HEK293 (cell line): ENCODE results near the gene GPT2.

Experiments used
- CTCF ChIA-PET: fragments of 350-600 bp; formaldehyde crosslinking; extraction: SDS; loops from one replicate; lab custom pipeline; 2021; ENCODE audit warnings: antibody characterized with exemption; lab: Yijun Ruan, JAX
- POLR2A ChIA-PET: fragments of 300-600 bp; formaldehyde crosslinking; extraction: SDS; loops from one replicate; lab custom pipeline; 2020; ENCODE audit warnings: antibody characterized with exemption, inconsistent platforms; lab: Yijun Ruan, JAX
- H3K27ac ChIP-seq: fragments of 200-500 bp; sonication (Bioruptor generic); 2 replicates; pipeline ENCODE4 v1.5.1; 2014; ENCODE audit warnings: low read depth, low read length, control low read depth, inconsistent platforms; ENCODE audit errors: extremely low read depth
- H3K36me3 ChIP-seq, 2 experiments: fragments of 200-500 bp in 1 of 2; sonication (Bioruptor generic) in 1 of 2; 1 replicate in 1 of 2; 2 replicates in 1 of 2; pipeline ENCODE4 v1.5.1; 2014 to 2017; ENCODE audit warnings: inconsistent platforms in 2 of 2, low read length in 2 of 2; ENCODE audit not compliant: control insufficient read depth in 2 of 2, insufficient read depth in 1 of 2
- H3K4me1 ChIP-seq: fragments of 200-500 bp; sonication (Bioruptor generic); 2 replicates; pipeline ENCODE4 v1.5.1; 2014; ENCODE audit warnings: mild to moderate bottlenecking, low read length, inconsistent platforms; ENCODE audit not compliant: control insufficient read depth, insufficient read depth
- H3K4me3 ChIP-seq: 2 replicates; pipeline ENCODE4 v1.5.1; 2011; ENCODE audit warnings: low read depth, mild to moderate bottlenecking, control low read depth, low read length, moderate library complexity
- H3K9me3 ChIP-seq: fragments of 200-500 bp; sonication (Bioruptor generic); 2 replicates; pipeline ENCODE4 v1.5.1; 2014; ENCODE audit warnings: low read depth, low read length, inconsistent platforms; ENCODE audit not compliant: control insufficient read depth, insufficient read depth
- CTCF ChIP-seq: fragments of 450-650 bp; formaldehyde crosslinking; IDR thresholded peaks from 2 replicates; pipeline ENCODE4 v1.5.1; 2016; ENCODE audit warnings: missing biosample characterization, missing genetic modification characterization
- FEZF1 ChIP-seq: fragments of 450-650 bp; formaldehyde crosslinking; IDR thresholded peaks from 2 replicates; pipeline ENCODE4 v1.5.1; 2016; ENCODE audit warnings: missing biosample characterization, missing genetic modification characterization
- GFI1B ChIP-seq: fragments of 450-650 bp; formaldehyde crosslinking; IDR thresholded peaks from 2 replicates; pipeline ENCODE4 v1.5.1; 2016; ENCODE audit warnings: missing biosample characterization, missing genetic modification characterization
- HOXA7 ChIP-seq: sonication (generic); formaldehyde crosslinking; IDR thresholded peaks from 2 replicates; pipeline ENCODE4 v1.8.1; 2022; ENCODE audit warnings: missing genetic modification reagents, borderline replicate concordance
- IKZF3 ChIP-seq: fragments of 450-650 bp; IDR thresholded peaks from 2 replicates; pipeline ENCODE4 v1.5.0; 2018; ENCODE audit warnings: missing biosample characterization, mild to moderate bottlenecking, missing genetic modification characterization, moderate library complexity
- PRDM1 ChIP-seq: fragments of 450-650 bp; formaldehyde crosslinking; IDR thresholded peaks from 2 replicates; pipeline ENCODE4; 2016; ENCODE audit warnings: missing biosample characterization, missing genetic modification characterization
- PRDM6 ChIP-seq: fragments of 450-650 bp; formaldehyde crosslinking; IDR thresholded peaks from 2 replicates; pipeline ENCODE4 v1.5.1; 2017; ENCODE audit warnings: missing biosample characterization, missing genetic modification characterization
- SALL2 ChIP-seq: fragments of 450-650 bp; formaldehyde crosslinking; IDR thresholded peaks from 2 replicates; pipeline ENCODE4 v1.5.0; 2017; ENCODE audit warnings: missing biosample characterization, mild to moderate bottlenecking, missing genetic modification characterization, borderline replicate concordance
- ZNF10 ChIP-seq: fragments of 450-650 bp; formaldehyde crosslinking; IDR thresholded peaks from 2 replicates; pipeline ENCODE4 v1.5.1; 2017; ENCODE audit warnings: missing biosample characterization, missing genetic modification characterization
- ZNF114 ChIP-seq: fragments of 450-650 bp; formaldehyde crosslinking; IDR thresholded peaks from 2 replicates; pipeline ENCODE4 v1.5.0; 2017; ENCODE audit warnings: missing biosample characterization, missing genetic modification characterization
- ZNF140 ChIP-seq: fragments of 450-650 bp; formaldehyde crosslinking; IDR thresholded peaks from 2 replicates; pipeline ENCODE4 v1.5.1; 2016; ENCODE audit warnings: missing biosample characterization, missing genetic modification characterization
- ZNF16 ChIP-seq: fragments of 450-650 bp; formaldehyde crosslinking; IDR thresholded peaks from 2 replicates; pipeline ENCODE4 v1.5.1; 2016; ENCODE audit warnings: low read depth, missing biosample characterization, missing genetic modification characterization
- ZNF394 ChIP-seq: fragments of 450-650 bp; formaldehyde crosslinking; IDR thresholded peaks from 2 replicates; pipeline ENCODE4 v1.5.1; 2016; ENCODE audit warnings: missing biosample characterization, missing genetic modification characterization, mild to moderate bottlenecking, moderate library complexity, borderline replicate concordance
- ZNF416 ChIP-seq: fragments of 450-650 bp; formaldehyde crosslinking; IDR thresholded peaks from 2 replicates; pipeline ENCODE4 v1.5.1; 2016; ENCODE audit warnings: missing biosample characterization, missing genetic modification characterization
- ZNF530 ChIP-seq: fragments of 450-650 bp; formaldehyde crosslinking; IDR thresholded peaks from 2 replicates; pipeline ENCODE4 v1.5.1; 2016; ENCODE audit warnings: low read depth, missing biosample characterization, missing genetic modification characterization
- ZNF600 ChIP-seq: fragments of 450-650 bp; formaldehyde crosslinking; IDR thresholded peaks from 2 replicates; pipeline ENCODE4 v1.5.1; 2016; ENCODE audit warnings: missing biosample characterization, missing genetic modification characterization
- ZNF629 ChIP-seq: fragments of 450-650 bp; formaldehyde crosslinking; IDR thresholded peaks from 2 replicates; pipeline ENCODE4 v1.5.1; 2017; ENCODE audit warnings: missing biosample characterization, missing genetic modification characterization
- ZNF660 ChIP-seq: fragments of 450-650 bp; IDR thresholded peaks from 2 replicates; pipeline ENCODE4 v1.5.1; 2018; ENCODE audit warnings: missing biosample characterization, mild to moderate bottlenecking, missing genetic modification characterization
- TF ChIP-seq, protein P1 (sequence below): fragments of 450-650 bp; formaldehyde crosslinking; IDR thresholded peaks from 2 replicates; pipeline ENCODE4; 2016; ENCODE audit warnings: missing biosample characterization, missing genetic modification characterization

The GPT2 gene

GRCh38 chr16:46857368-46857945 lies 26.7 kb upstream of the GPT2 start:
- Histone ChIP-seq H3K4me3 (no peak overlapping the region), H3K36me3 (no peaks in the 10 kb centered on the region), H3K27ac (no peak overlapping the region), H3K4me1 (no peaks in the 10 kb centered on the region), H3K9me3 (no peaks in the 10 kb centered on the region)
- TF ChIP-seq FEZF1 (tag by site-specific recombination) = 0 out of 2 replicates have a peak, but pooled peaks have one; percentile 19
- TF ChIP-seq PRDM6 = 0 out of 2 replicates have a peak, but pooled peaks have one; percentile 29
- TF ChIP-seq CTCF (tag by site-specific recombination) = peak; percentile 26; the same call in 1 of the 2 replicates
- TF ChIP-seq ZNF530 = no peak
- peak; percentile 72 for TF ChIP-seq GFI1B (tag by site-specific recombination)
- TF ChIP-seq PRDM1 (tag by site-specific recombination) = 0 out of 2 replicates have a peak, but pooled peaks have one; percentile 49
- no peak for TF ChIP-seq ZNF140 (tag by site-specific recombination)
- TF ChIP-seq IKZF3 (tag by site-specific recombination) = no peak
- TF ChIP-seq ZNF394 (tag by site-specific recombination) = peak; percentile 75; the same call in 1 of the 2 replicates
- TF ChIP-seq ZNF629 = 0 out of 2 replicates have a peak, but pooled peaks have one; percentile 26
- peak; percentile 47; the same call in 1 of the 2 replicates for TF ChIP-seq ZNF10 (tag by site-specific recombination)
- CTCF ChIA-PET = interaction anchor here (0.6 to 2.0 kb wide), 9 partner anchors 16 to 1308 kb away, joined by 3 to 7 read pairs (median 3); no protein-coding TSS in a partner anchor
- POLR2A ChIA-PET = interaction anchor here (1.0 to 1.7 kb wide), 2 partner anchors 26 to 51 kb away, joined by 3 to 6 read pairs; partner anchors contain the start of gene GPT2

DNA sequence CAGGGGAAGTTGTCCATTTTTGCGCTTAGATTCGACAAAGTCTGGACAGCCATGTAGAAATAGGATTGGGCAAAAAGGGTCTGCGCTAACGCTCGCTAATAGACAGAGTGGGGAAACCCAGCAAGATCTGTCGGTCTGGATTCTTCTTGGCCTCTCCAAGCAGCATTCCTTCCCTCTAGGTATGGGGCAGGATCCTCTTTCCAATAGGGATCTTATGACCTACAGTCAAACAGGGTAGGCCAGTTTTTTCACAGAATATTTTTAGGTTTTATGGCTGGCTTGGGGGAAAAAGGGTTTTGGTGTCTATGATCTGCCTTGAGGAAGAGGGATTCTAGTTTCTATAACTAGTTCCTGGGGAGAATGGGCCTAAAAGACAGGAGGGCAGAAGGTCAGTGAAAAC lies 26.0 kb upstream of the GPT2 start:
- TF ChIP-seq ZNF660 (no peak), ZNF114 (tag by site-specific recombination) (no peak), ZNF600 (no peak), HOXA7 (CRISPR knock-in tag) (no peak), ZNF416 (tag by site-specific recombination) (no peak), SALL2 (tag by site-specific recombination) (no peak), ZNF16 (tag by site-specific recombination) (no peak)
- TF ChIP-seq, protein P1, sequence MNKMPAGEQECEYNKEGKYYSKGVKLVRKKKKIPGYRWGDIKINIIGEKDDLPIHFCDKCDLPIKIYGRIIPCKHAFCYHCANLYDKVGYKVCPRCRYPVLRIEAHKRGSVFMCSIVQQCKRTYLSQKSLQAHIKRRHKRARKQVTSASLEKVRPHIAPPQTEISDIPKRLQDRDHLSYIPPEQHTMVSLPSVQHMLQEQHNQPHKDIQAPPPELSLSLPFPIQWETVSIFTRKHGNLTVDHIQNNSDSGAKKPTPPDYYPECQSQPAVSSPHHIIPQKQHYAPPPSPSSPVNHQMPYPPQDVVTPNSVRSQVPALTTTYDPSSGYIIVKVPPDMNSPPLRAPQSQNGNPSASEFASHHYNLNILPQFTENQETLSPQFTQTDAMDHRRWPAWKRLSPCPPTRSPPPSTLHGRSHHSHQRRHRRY (tag by site-specific recombination) = no peak
- TF ChIP-seq, all 188 proteins: peak for 0
- no peak overlapping the region for H3K27ac ChIP-seq
- ChIA-PET CTCF (interaction anchor here (0.6 to 2.0 kb wide), 9 partner anchors 15 to 1307 kb away, joined by 3 to 7 read pairs (median 3); no protein-coding TSS in a partner anchor), POLR2A (interaction anchor here (1.0 to 1.7 kb wide), 2 partner anchors 26 to 50 kb away, joined by 3 to 6 read pairs; partner anchors contain the start of gene GPT2)
- H3K4me1 ChIP-seq = no peaks in the 10 kb centered on the region
- H3K9me3 ChIP-seq = no peaks in the 10 kb centered on the region
- no peaks in the 10 kb centered on the region for H3K36me3 ChIP-seq
- no peak overlapping the region for H3K4me3 ChIP-seq
